Measurements from ENCODE around the gene STARD3NL. TPM values are rescaled to one million over a fixed set of nuclear protein-coding genes. Genes with fewer than 3 reads are reported as not detected.

The STARD3NL gene
- total RNA-seq, 1 donor from 2014 or later = 33.4 TPM

GRCh38 chr7:38198366-38198765 lies 20.3 kb downstream of the STARD3NL start:
- Mint-ChIP-seq H3K4me1 (ENCODE audit: low read depth) (peaks cover 51% of the 10 kb centered on the region), H3K27ac (ENCODE audit: unreplicated experiment) (peak overlapping the region; percentile 97), H3K36me3 (ENCODE audit: low read depth) (peaks cover 4% of the 10 kb centered on the region), H3K4me3 (ENCODE audit: unreplicated experiment) (no peak overlapping the region), H3K27me3 (ENCODE audit: low read depth) (no peaks in the 10 kb centered on the region), H3K9me3 (ENCODE audit: low read depth) (no peaks in the 10 kb centered on the region)
- DNase-seq (ENCODE audit: low spot score) = no peak
- TF ChIP-seq CTCF (IDR thresholded peaks at IDR 0.05) = no peak

GRCh38 chr7:38199154-38199553 lies 21.1 kb downstream of the STARD3NL start:
- Mint-ChIP-seq H3K4me3 (ENCODE audit: unreplicated experiment) (no peak overlapping the region), H3K27ac (ENCODE audit: unreplicated experiment) (peak overlapping the region; percentile 2), H3K9me3 (ENCODE audit: low read depth) (no peaks in the 10 kb centered on the region), H3K27me3 (ENCODE audit: low read depth) (no peaks in the 10 kb centered on the region), H3K4me1 (ENCODE audit: low read depth) (peaks cover 48% of the 10 kb centered on the region), H3K36me3 (ENCODE audit: low read depth) (peaks cover 4% of the 10 kb centered on the region)
- no peak for TF ChIP-seq CTCF (IDR thresholded peaks at IDR 0.05)
- DNase-seq (ENCODE audit: low spot score) = no peak

DNA sequence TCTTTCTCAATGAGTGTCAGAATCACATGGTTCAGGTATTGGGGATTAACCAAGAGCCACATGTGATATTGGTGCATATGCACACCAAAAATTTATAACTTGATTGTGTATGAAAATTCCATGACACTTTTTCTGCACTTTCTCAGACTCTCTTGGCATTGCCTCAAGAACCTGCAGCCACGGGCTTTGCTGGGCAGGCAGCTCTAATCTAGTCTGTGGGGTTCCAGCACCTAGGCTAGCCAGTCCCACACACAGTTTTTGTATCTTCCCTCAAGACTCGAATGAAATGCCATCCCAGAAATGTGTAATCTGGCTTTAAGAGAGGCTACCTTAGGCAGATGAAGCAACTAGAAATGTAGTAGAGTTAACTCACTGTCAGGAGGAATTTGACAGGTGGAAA lies 21.7 kb downstream of the STARD3NL start:
- H3K27ac Mint-ChIP-seq (ENCODE audit: unreplicated experiment) = no peak overlapping the region
- H3K36me3 Mint-ChIP-seq (ENCODE audit: low read depth) = peaks cover 4% of the 10 kb centered on the region
- H3K4me3 Mint-ChIP-seq (ENCODE audit: unreplicated experiment) = no peak overlapping the region
- no peak for TF ChIP-seq CTCF (IDR thresholded peaks at IDR 0.05)
- H3K4me1 Mint-ChIP-seq (ENCODE audit: low read depth) = peaks cover 48% of the 10 kb centered on the region
- H3K9me3 Mint-ChIP-seq (ENCODE audit: low read depth) = no peaks in the 10 kb centered on the region
- DNase-seq (ENCODE audit: low spot score) = no peak
- H3K27me3 Mint-ChIP-seq (ENCODE audit: low read depth) = no peaks in the 10 kb centered on the region

DNA sequence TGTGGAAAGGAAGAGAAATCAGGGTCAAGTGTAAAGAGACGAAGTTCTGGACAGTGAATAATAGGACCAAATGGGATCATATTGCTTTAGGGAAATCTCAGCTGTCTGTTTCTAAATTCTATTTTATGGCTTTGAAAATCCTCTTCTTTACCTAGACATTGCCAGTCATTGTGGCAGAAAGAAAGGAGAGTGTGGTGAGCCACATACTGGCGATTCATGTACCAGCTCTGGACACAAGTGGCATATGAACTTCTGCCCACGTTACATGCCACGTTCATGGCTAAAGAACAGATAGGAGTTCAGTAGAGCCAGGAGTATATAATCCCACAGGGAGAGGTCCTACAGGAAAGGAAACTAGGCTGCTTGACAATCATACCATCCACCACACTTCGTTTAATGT lies 28.0 kb downstream of the STARD3NL start:
- Mint-ChIP-seq H3K4me1 (ENCODE audit: low read depth) (no peaks in the 10 kb centered on the region), H3K27me3 (ENCODE audit: low read depth) (no peaks in the 10 kb centered on the region), H3K27ac (ENCODE audit: unreplicated experiment) (no peak overlapping the region), H3K4me3 (ENCODE audit: unreplicated experiment) (no peak overlapping the region), H3K9me3 (ENCODE audit: low read depth) (no peaks in the 10 kb centered on the region), H3K36me3 (ENCODE audit: low read depth) (peaks cover 13% of the 10 kb centered on the region)
- no peak for TF ChIP-seq CTCF (IDR thresholded peaks at IDR 0.05)
- no peak for DNase-seq (ENCODE audit: low spot score)

- Mint-ChIP-seq H3K4me1 (ENCODE audit: low read depth) (no peaks in the 10 kb centered on the region), H3K27me3 (ENCODE audit: low read depth) (no peaks in the 10 kb centered on the region), H3K36me3 (ENCODE audit: low read depth) (peaks cover 15% of the 10 kb centered on the region), H3K4me3 (ENCODE audit: unreplicated experiment) (no peak overlapping the region), H3K27ac (ENCODE audit: unreplicated experiment) (no peak overlapping the region), H3K9me3 (ENCODE audit: low read depth) (no peaks in the 10 kb centered on the region)
- DNase-seq (ENCODE audit: low spot score) = no peak
- no peak for TF ChIP-seq CTCF (IDR thresholded peaks at IDR 0.05)
These were observed 29.8 kb downstream of the STARD3NL start for GRCh38 chr7:38207843-38208242.
